Body of pancreas (tissue), 4 donors: Measurements from ENCODE around the gene NOTCH4.

Experiments
- CTCF ChIP-seq, 7 experiments: fragments of 450-650 bp in 4 of 7; fragments of 200-600 bp in 3 of 7; sonication (generic) in 3 of 7; IDR thresholded peaks; one replicate each; pipeline ENCODE4 v1.5.1; 2016 to 2019; ENCODE audit warnings: antibody characterized with exemption in 7 of 7
- POLR2A ChIP-seq, 3 donors: fragments of 450-650 bp; IDR thresholded peaks; one replicate each; pipeline ENCODE4 v1.6.1; 2016; ENCODE audit warnings: antibody characterized with exemption in 3 of 3, mild to moderate bottlenecking in 2 of 3

GRCh38 chr6:32146287-32146686, 77.6 kb downstream of the NOTCH4 start:
- TF ChIP-seq CTCF (IDR thresholded peaks at IDR 0.05) (no peak), POLR2A (IDR thresholded peaks at IDR 0.05) (no peak)
